ENCODE data around the gene FXYD5.
"Not testable (repeated sequence)": the region's sequence is repeated elsewhere in the genome, so short reads cannot be mapped to it uniquely, and the experiment has no call there.

FXYD5 gene

DNA sequence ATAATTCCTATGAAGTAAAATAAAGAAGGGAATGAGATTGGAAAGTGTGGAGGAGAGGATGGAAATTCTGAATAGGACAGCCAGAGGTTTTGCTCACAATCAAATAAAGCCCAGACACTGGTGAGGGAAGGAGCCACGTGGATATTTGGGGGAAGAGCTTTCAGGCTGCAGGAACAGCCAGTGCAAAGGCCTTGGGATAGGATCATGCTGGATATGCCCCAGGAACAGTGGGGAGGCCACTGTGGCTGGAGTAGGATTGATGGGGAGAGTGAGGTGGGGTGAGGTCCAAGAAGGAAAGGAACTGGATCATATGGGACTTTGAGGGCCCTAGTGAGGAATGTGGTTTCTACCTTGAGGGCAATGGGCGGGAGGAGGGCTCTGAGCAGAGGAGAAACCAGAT lies 4.1 kb upstream of the FXYD5 start:
- CTCF ChIA-PET = interaction anchor here (0.7 to 2.7 kb wide), 2 partner anchors 8 to 203 kb away, joined by 3 to 20 read pairs; partner anchors contain the start of gene FXYD7
- Histone ChIP-seq H3K4me3 (ENCODE audit: control insufficient read depth in 1 of 7, extremely low read depth in 1 of 7, insufficient read depth in 4 of 7, low read depth in 2 of 7, low read length in 6 of 7) (no peak overlapping the region), H3K27me3 (replicated peaks in 2 of 5; ENCODE audit: control insufficient read depth in 4 of 5, insufficient read depth in 5 of 5, low read length in 4 of 5) (no peaks in the 10 kb centered on the region), H3K9me3 (ENCODE audit: control extremely low read depth in 1 of 5, control insufficient read depth in 4 of 5, insufficient read depth in 2 of 5, low read depth in 1 of 5, low read length in 4 of 5) (no peaks in the 10 kb centered on the region), H3K27ac (ENCODE audit: insufficient read depth in 1 of 2, low read depth in 1 of 2, low read length in 2 of 2, poor library complexity in 1 of 2, severe bottlenecking in 2 of 2) (no peak overlapping the region), H3K4me1 (ENCODE audit: control extremely low read depth in 1 of 4, control insufficient read depth in 4 of 4, insufficient read depth in 4 of 4, low read length in 3 of 4) (peaks cover 0 to 41% (median 33%) of the 10 kb centered on the region in 4 experiments), H3K36me3 (ENCODE audit: control insufficient read depth in 4 of 4, insufficient read depth in 4 of 4, low read length in 3 of 4) (no peaks in the 10 kb centered on the region)
- DNase-seq = no peak
- WGBS (ENCODE audit: insufficient coverage) = 92% methylated on average over 2 of the region's 2 CpGs
- POLR2A ChIA-PET = no interaction called here

- WGBS (ENCODE audit: insufficient coverage) = 91% methylated on average over 19 of the region's 20 CpGs
- POLR2A ChIA-PET = no interaction called here
Measured at GRCh38 chr19:35151273-35152065, 3.1 kb upstream of the FXYD5 start.

GRCh38 chr19:35153129-35153522 lies 1.4 kb upstream of the FXYD5 start:
- H3K27ac ChIP-seq (ENCODE audit: insufficient read depth in 1 of 2, low read depth in 1 of 2, low read length in 2 of 2, poor library complexity in 1 of 2, severe bottlenecking in 2 of 2); H3K27me3 ChIP-seq (replicated peaks in 2 of 5; ENCODE audit: control insufficient read depth in 4 of 5, insufficient read depth in 5 of 5, low read length in 4 of 5); H3K9me3 ChIP-seq (ENCODE audit: control extremely low read depth in 1 of 5, control insufficient read depth in 4 of 5, insufficient read depth in 2 of 5, low read depth in 1 of 5, low read length in 4 of 5); DNase-seq: not testable (repeated sequence)
- 93% methylated on average over 10 of the region's 10 CpGs for WGBS (ENCODE audit: insufficient coverage)
- CTCF ChIA-PET = interaction anchor here (0.8 to 2.5 kb wide), 10 partner anchors 10 to 111 kb away, joined by 3 to 38 read pairs (median 4); partner anchors contain the start of genes FXYD7 and LGI4
- Histone ChIP-seq H3K4me3 (ENCODE audit: control insufficient read depth in 1 of 7, extremely low read depth in 1 of 7, insufficient read depth in 4 of 7, low read depth in 2 of 7, low read length in 6 of 7) (peak overlapping the region in 1 of 7 experiments; percentile 24), H3K4me1 (ENCODE audit: control extremely low read depth in 1 of 4, control insufficient read depth in 4 of 4, insufficient read depth in 4 of 4, low read length in 3 of 4) (peaks cover 2 to 49% (median 42%) of the 10 kb centered on the region in 4 experiments), H3K36me3 (ENCODE audit: control insufficient read depth in 4 of 4, insufficient read depth in 4 of 4, low read length in 3 of 4) (peaks cover 6 to 24% (median 16%) of the 10 kb centered on the region in 4 experiments)
- POLR2A ChIA-PET = interaction anchor here (0.8 to 2.1 kb wide), 2 partner anchors 11 to 111 kb away, joined by 5 to 14 read pairs; partner anchors contain the start of gene FXYD7

More at GRCh38 chr19:35151273-35152065, 3.1 kb upstream of the FXYD5 start:
- Histone ChIP-seq H3K27ac (ENCODE audit: insufficient read depth in 1 of 2, low read depth in 1 of 2, low read length in 2 of 2, poor library complexity in 1 of 2, severe bottlenecking in 2 of 2) (no peak overlapping the region), H3K4me1 (ENCODE audit: control extremely low read depth in 1 of 4, control insufficient read depth in 4 of 4, insufficient read depth in 4 of 4, low read length in 3 of 4) (peaks cover 2 to 51% (median 43%) of the 10 kb centered on the region in 4 experiments), H3K4me3 (ENCODE audit: control insufficient read depth in 1 of 7, extremely low read depth in 1 of 7, insufficient read depth in 4 of 7, low read depth in 2 of 7, low read length in 6 of 7) (no peak overlapping the region), H3K9me3 (ENCODE audit: control extremely low read depth in 1 of 5, control insufficient read depth in 4 of 5, insufficient read depth in 2 of 5, low read depth in 1 of 5, low read length in 4 of 5) (no peaks in the 10 kb centered on the region), H3K27me3 (replicated peaks in 2 of 5; ENCODE audit: control insufficient read depth in 4 of 5, insufficient read depth in 5 of 5, low read length in 4 of 5) (no peaks in the 10 kb centered on the region), H3K36me3 (ENCODE audit: control insufficient read depth in 4 of 4, insufficient read depth in 4 of 4, low read length in 3 of 4) (peaks cover 0 to 7% (median under 1%) of the 10 kb centered on the region in 4 experiments)
- CTCF ChIA-PET = interaction anchor here (1.3 to 2.7 kb wide), 2 partner anchors 9 to 15 kb away, joined by 4 to 20 read pairs; partner anchors contain the start of gene FXYD7
- DNase-seq = no peak

DNA sequence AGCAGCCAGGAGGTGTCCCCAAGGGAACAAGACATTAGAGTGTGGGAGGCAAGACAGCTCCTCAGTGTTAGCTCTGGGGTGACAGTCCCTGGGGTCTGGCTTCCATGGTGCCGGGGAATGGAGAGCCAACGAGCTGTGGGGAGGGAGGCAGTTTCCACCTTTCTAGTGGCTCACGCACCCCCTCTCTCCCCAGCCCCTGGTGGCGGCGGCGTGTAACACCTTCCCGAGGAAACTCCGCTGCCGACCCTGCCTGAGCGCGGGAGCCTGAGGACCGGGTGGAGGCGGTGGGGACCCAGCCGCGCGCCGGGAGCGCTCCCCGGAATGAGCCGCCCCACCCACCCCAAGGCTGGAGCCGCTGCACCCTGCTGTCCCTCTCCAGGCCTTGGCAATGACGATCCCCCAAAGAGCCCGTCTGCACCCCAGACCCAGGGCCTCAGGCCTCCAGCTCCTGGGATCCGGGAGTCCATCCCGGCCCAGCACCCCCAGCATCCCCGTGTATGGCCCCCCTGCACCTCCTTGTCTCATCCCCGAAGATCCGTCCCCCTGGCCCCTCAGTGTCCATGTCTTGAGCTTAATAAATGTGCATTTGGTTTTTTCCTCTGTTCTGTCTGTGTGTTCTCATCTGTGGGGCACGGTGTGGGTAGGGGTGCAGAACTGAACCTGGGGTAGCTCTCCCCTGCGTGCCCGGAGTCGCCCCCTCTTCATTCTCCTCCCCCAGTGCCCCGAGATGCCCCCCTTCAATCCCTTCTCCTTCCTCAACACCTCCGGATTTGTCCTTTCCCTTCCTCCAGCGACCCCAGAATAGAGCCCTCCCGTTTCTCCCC lies 622 bp upstream of the FXYD5 start:
- WGBS (ENCODE audit: insufficient coverage) = under 1% methylated on average over 13 of the region's 36 CpGs
- ChIA-PET POLR2A (interaction anchor here (0.7 to 2.1 kb wide), 5 partner anchors 9 to 110 kb away, joined by 3 to 14 read pairs (median 5); partner anchors contain the start of gene FXYD7), CTCF (interaction anchor here (0.7 to 2.5 kb wide), 16 partner anchors 8 to 110 kb away, joined by 3 to 38 read pairs (median 4); partner anchors contain the start of genes FXYD7 and LGI4)
- Histone ChIP-seq H3K4me3 (ENCODE audit: control insufficient read depth in 1 of 7, extremely low read depth in 1 of 7, insufficient read depth in 4 of 7, low read depth in 2 of 7, low read length in 6 of 7) (peak overlapping the region; percentile 23 to 97 (median 89)), H3K36me3 (ENCODE audit: control insufficient read depth in 4 of 4, insufficient read depth in 4 of 4, low read length in 3 of 4) (peaks cover 6 to 31% (median 21%) of the 10 kb centered on the region in 4 experiments), H3K4me1 (ENCODE audit: control extremely low read depth in 1 of 4, control insufficient read depth in 4 of 4, insufficient read depth in 4 of 4, low read length in 3 of 4) (peaks cover 2 to 49% (median 42%) of the 10 kb centered on the region in 4 experiments), H3K9me3 (ENCODE audit: control extremely low read depth in 1 of 5, control insufficient read depth in 4 of 5, insufficient read depth in 2 of 5, low read depth in 1 of 5, low read length in 4 of 5) (no peaks in the 10 kb centered on the region), H3K27ac (ENCODE audit: insufficient read depth in 1 of 2, low read depth in 1 of 2, low read length in 2 of 2, poor library complexity in 1 of 2, severe bottlenecking in 2 of 2) (peak overlapping the region in 1 of 2 experiments; percentile 88), H3K27me3 (replicated peaks in 2 of 5; ENCODE audit: control insufficient read depth in 4 of 5, insufficient read depth in 5 of 5, low read length in 4 of 5) (no peaks in the 10 kb centered on the region)
- peak; percentile 66 to 70 (median 68) for DNase-seq

DNA sequence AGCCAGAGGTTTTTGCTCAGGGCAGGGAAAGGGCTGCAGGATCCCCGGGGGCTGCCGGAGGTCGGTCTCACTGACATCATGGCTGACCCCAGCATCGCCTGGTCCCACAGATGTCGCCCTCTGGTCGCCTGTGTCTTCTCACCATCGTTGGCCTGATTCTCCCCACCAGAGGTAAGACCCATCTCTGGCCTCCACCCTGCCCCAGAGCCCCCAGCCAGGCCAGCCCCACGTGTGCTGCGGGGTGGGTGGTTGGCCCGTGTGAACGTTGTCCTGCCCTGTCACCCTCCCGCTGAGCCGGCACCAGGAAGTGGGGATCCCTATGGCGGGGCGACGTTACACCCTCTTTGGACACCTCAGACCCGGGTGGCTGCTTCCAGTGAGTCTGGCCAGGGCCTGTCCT lies 906 bp downstream of the FXYD5 start:
- peak in 1 of 3 donors; percentile 34 for DNase-seq
- POLR2A ChIA-PET = interaction anchor here (1.2 kb wide), 1 partner anchor 114 kb away, joined by 3 read pairs; the partner anchor contains the start of gene USF2
- WGBS (ENCODE audit: insufficient coverage) = 0% methylated on average over 16 of the region's 17 CpGs
- Histone ChIP-seq H3K9me3 (ENCODE audit: control extremely low read depth in 1 of 5, control insufficient read depth in 4 of 5, insufficient read depth in 2 of 5, low read depth in 1 of 5, low read length in 4 of 5) (no peaks in the 10 kb centered on the region), H3K27ac (ENCODE audit: insufficient read depth in 1 of 2, low read depth in 1 of 2, low read length in 2 of 2, poor library complexity in 1 of 2, severe bottlenecking in 2 of 2) (peak overlapping the region; percentile 66 to 88), H3K36me3 (ENCODE audit: control insufficient read depth in 4 of 4, insufficient read depth in 4 of 4, low read length in 3 of 4) (peaks cover 16 to 44% (median 36%) of the 10 kb centered on the region in 4 experiments), H3K4me3 (ENCODE audit: control insufficient read depth in 1 of 7, extremely low read depth in 1 of 7, insufficient read depth in 4 of 7, low read depth in 2 of 7, low read length in 6 of 7) (peak overlapping the region; percentile 51 to 97 (median 89)), H3K27me3 (replicated peaks in 2 of 5; ENCODE audit: control insufficient read depth in 4 of 5, insufficient read depth in 5 of 5, low read length in 4 of 5) (no peaks in the 10 kb centered on the region), H3K4me1 (ENCODE audit: control extremely low read depth in 1 of 4, control insufficient read depth in 4 of 4, insufficient read depth in 4 of 4, low read length in 3 of 4) (peaks cover 2 to 50% (median 42%) of the 10 kb centered on the region in 4 experiments)
- CTCF ChIA-PET = interaction anchor here (1.2 to 2.5 kb wide), 2 partner anchors 12 to 14 kb away, joined by 3 to 38 read pairs; partner anchors contain the start of gene FXYD7

DNA sequence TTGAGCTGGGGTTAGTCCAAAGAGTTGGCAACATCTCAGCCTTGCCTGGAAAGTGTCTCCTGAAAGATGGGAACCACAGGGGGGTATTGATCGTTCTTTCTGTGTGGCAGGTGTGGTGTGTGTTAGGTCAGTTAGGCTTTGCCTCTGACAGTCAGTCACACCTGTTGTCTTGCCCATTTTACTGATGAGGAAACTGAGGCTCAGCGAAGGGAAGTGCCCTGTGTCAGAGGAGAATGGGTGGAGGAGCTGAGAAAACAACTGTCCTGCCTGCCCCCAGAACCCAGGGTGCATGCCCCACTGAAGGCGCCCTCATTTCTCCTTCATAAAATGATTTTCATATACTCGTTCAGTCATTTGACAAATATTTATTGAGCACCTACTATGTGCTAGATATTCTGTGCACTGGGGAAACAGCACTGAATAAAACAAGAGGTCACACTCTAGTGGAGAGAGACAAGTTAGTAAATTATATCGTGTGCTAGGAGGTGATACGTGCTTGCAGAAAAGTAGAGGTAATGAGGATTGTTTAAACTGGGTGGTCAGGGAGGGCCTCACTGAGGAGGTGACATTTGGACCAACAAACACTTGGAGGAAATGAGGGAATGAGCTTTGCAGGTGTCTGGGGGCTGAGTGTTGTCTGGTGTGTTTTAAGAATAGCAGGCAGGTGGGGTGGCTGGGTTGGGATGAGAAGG lies 1.6 kb downstream of the FXYD5 start:
- DNase-seq = no peak
- H3K27me3 ChIP-seq (replicated peaks in 2 of 5; ENCODE audit: control insufficient read depth in 4 of 5, insufficient read depth in 5 of 5, low read length in 4 of 5) = no peaks in the 10 kb centered on the region
- peak overlapping the region; percentile 51 to 97 (median 89) for H3K4me3 ChIP-seq (ENCODE audit: control insufficient read depth in 1 of 7, extremely low read depth in 1 of 7, insufficient read depth in 4 of 7, low read depth in 2 of 7, low read length in 6 of 7)
- peaks cover 21 to 50% (median 43%) of the 10 kb centered on the region in 4 experiments for H3K36me3 ChIP-seq (ENCODE audit: control insufficient read depth in 4 of 4, insufficient read depth in 4 of 4, low read length in 3 of 4)
- no peaks in the 10 kb centered on the region for H3K9me3 ChIP-seq (ENCODE audit: control extremely low read depth in 1 of 5, control insufficient read depth in 4 of 5, insufficient read depth in 2 of 5, low read depth in 1 of 5, low read length in 4 of 5)
- H3K4me1 ChIP-seq (ENCODE audit: control extremely low read depth in 1 of 4, control insufficient read depth in 4 of 4, insufficient read depth in 4 of 4, low read length in 3 of 4) = peaks cover 2 to 51% (median 42%) of the 10 kb centered on the region in 4 experiments
- H3K27ac ChIP-seq (ENCODE audit: insufficient read depth in 1 of 2, low read depth in 1 of 2, low read length in 2 of 2, poor library complexity in 1 of 2, severe bottlenecking in 2 of 2) = peak overlapping the region; percentile 66 to 88
- ChIA-PET CTCF (no interaction called here), POLR2A (no interaction called here)
- WGBS (ENCODE audit: insufficient coverage) = 100% methylated on average over 3 of the region's 6 CpGs
